Smooth muscle cell (in vitro differentiated cells): ENCODE data around the gene CPT2. TPM values are rescaled to one million over a fixed set of nuclear protein-coding genes. Genes with fewer than 3 reads are reported as not detected.
A peak's percentile ranks its signal among the peaks of the same experiment; 100 is the strongest.

Source experiments
- DNase-seq: peaks from one replicate; lab custom pipeline; 2025; ENCODE audit not compliant: unreplicated experiment; lab: John Stamatoyannopoulos, UW
- H2AFZ ChIP-seq: fragments of 200-600 bp; sonication (generic); 2 replicates; pipeline ENCODE4 v1.6.0; 2016; ENCODE audit warnings: antibody characterized with exemption, low read depth, mild to moderate bottlenecking
- H3F3A ChIP-seq: fragments of 200-600 bp; sonication (generic); 2 replicates; pipeline ENCODE4 v1.6.0; 2017; ENCODE audit warnings: antibody characterized with exemption, low read depth
- H3K27ac ChIP-seq: fragments of 200-600 bp; sonication (generic); 2 replicates; pipeline ENCODE4 v1.5.1; 2016; ENCODE audit warnings: low read depth, mild to moderate bottlenecking
- H3K27me3 ChIP-seq: fragments of 200-600 bp; sonication (generic); 2 replicates; pipeline ENCODE4 v1.6.1; 2016; ENCODE audit warnings: low read depth, mild to moderate bottlenecking
- H3K36me3 ChIP-seq: fragments of 200-600 bp; sonication (generic); 2 replicates; pipeline ENCODE4 v1.5.1; 2016; ENCODE audit warnings: low read depth
- H3K4me1 ChIP-seq: fragments of 200-600 bp; sonication (generic); 2 replicates; pipeline ENCODE4 v1.5.1; 2016; ENCODE audit warnings: low read depth
- H3K4me2 ChIP-seq: fragments of 200-600 bp; sonication (generic); 2 replicates; pipeline ENCODE4 v1.6.0; 2016; ENCODE audit warnings: mild to moderate bottlenecking
- H3K4me3 ChIP-seq: fragments of 200-600 bp; sonication (generic); 2 replicates; pipeline ENCODE4 v1.5.1; 2016; ENCODE audit warnings: mild to moderate bottlenecking
- H3K79me2 ChIP-seq: fragments of 200-600 bp; sonication (generic); 2 replicates; pipeline ENCODE4 v1.6.0; 2016; ENCODE audit warnings: low read depth, mild to moderate bottlenecking
- H3K9ac ChIP-seq: fragments of 200-600 bp; sonication (generic); 2 replicates; pipeline ENCODE4 v1.6.0; 2016; ENCODE audit warnings: low read depth
- H3K9me3 ChIP-seq: fragments of 200-600 bp; sonication (generic); replicated peaks from 2 replicates; pipeline ENCODE4 v1.5.1; 2016; ENCODE audit warnings: low read depth
- H4K20me1 ChIP-seq: fragments of 200-600 bp; sonication (generic); 2 replicates; pipeline ENCODE4 v1.6.0; 2016; ENCODE audit warnings: low read depth
- CTCF ChIP-seq: fragments of 200-600 bp; sonication (generic); IDR thresholded peaks from 2 replicates; pipeline ENCODE4 v1.5.1; 2017; ENCODE audit warnings: borderline replicate concordance, mild to moderate bottlenecking, antibody characterized with exemption; ENCODE audit not compliant: insufficient read depth, poor library complexity, severe bottlenecking
- WGBS: methylation state at CpG from one replicate; pipeline ENCODE4 v1.1.7; 2016; ENCODE audit warnings: low lambda C conversion rate; 5-methylcytosine and 5-hydroxymethylcytosine counted together
- polyA plus RNA-seq: library from polyadenylated mRNA; unstranded; fragments of >200 nt; fragmentation: Nextera tagmentation; extraction: Ambion mirVana; gene quantifications from 2 replicates; pipeline ENCODE4 v1.2.1, GENCODE V29; 2016
- total RNA-seq: library from RNA; depleted of rRNA; stranded (reverse); fragments of >200 nt; gene quantifications from 2 replicates; pipeline ENCODE4 v1.2.3, GENCODE V29; 2014

The CPT2 gene
- total and polyA plus RNA-seq, 2 experiments from 2014 or later: 13.3 to 15.7 TPM

GRCh38 chr1:53174971-53175913 is 21.4 kb upstream of the CPT2 start:
- H3F3A ChIP-seq: no peaks in the 10 kb centered on the region
- H3K27ac ChIP-seq: no peak overlapping the region
- no peak for DNase-seq
- TF ChIP-seq CTCF: no peak
- no peaks in the 10 kb centered on the region for H3K79me2 ChIP-seq
- no peaks in the 10 kb centered on the region for H3K9me3 ChIP-seq
- WGBS: 81% methylated on average over 10 of the region's 10 CpGs
- H3K4me3 ChIP-seq: no peak overlapping the region
- H3K4me2 ChIP-seq: no peak overlapping the region
- H3K36me3 ChIP-seq: no peaks in the 10 kb centered on the region
- H4K20me1 ChIP-seq: no peaks in the 10 kb centered on the region
- H3K4me1 ChIP-seq: no peaks in the 10 kb centered on the region
- no peak overlapping the region for H2AFZ ChIP-seq
- H3K27me3 ChIP-seq: no peaks in the 10 kb centered on the region
- H3K9ac ChIP-seq: no peak overlapping the region

GRCh38 chr1:53176452-53177208 is 20.0 kb upstream of the CPT2 start:
- Histone ChIP-seq H4K20me1 (no peaks in the 10 kb centered on the region), H3F3A (no peaks in the 10 kb centered on the region), H3K79me2 (no peaks in the 10 kb centered on the region), H3K27ac (no peak overlapping the region), H3K9me3 (no peaks in the 10 kb centered on the region), H3K9ac (no peak overlapping the region), H3K4me1 (no peaks in the 10 kb centered on the region), H3K36me3 (no peaks in the 10 kb centered on the region), H3K4me2 (no peak overlapping the region), H2AFZ (no peak overlapping the region), H3K4me3 (no peak overlapping the region), H3K27me3 (no peaks in the 10 kb centered on the region)
- TF ChIP-seq CTCF: no peak
- DNase-seq: no peak
- WGBS: 79% methylated on average over 10 of the region's 10 CpGs

GRCh38 chr1:53180226-53180625 is 16.4 kb upstream of the CPT2 start:
- Histone ChIP-seq H3K36me3 (no peaks in the 10 kb centered on the region), H3K4me1 (peaks cover 3% of the 10 kb centered on the region), H4K20me1 (no peaks in the 10 kb centered on the region), H3F3A (no peaks in the 10 kb centered on the region), H3K27me3 (no peaks in the 10 kb centered on the region), H3K27ac (no peak overlapping the region), H2AFZ (peak overlapping the region; percentile 58), H3K9ac (no peak overlapping the region), H3K4me3 (no peak overlapping the region), H3K9me3 (no peaks in the 10 kb centered on the region), H3K79me2 (no peaks in the 10 kb centered on the region), H3K4me2 (no peak overlapping the region)
- 61% methylated on average over 2 of the region's 2 CpGs for WGBS
- no peak for TF ChIP-seq CTCF
- DNase-seq: no peak
